DMS79 treated with DMSO at 0.1 percent for 48 hours (cell line): ENCODE data around the gene SLC22A9.
"Not testable (repeated sequence)": the region's sequence is repeated elsewhere in the genome, so short reads cannot be mapped to it uniquely, and the experiment has no call there.

Experiments used
- DNase-seq: peaks from one replicate; lab custom pipeline; 2025; lab: John Stamatoyannopoulos, UW

Gene SLC22A9

GRCh38 chr11:63369165-63369970 is at the start of gene SLC22A9:
SLC22A9 (plus strand) TSS chr11:63369785; CDS start chr11:63370057, 272 bp downstream.
- DNase-seq, result no peak

GRCh38 chr11:63321723-63322122 is 47.9 kb upstream of the SLC22A9 start:
- no peak for DNase-seq

- not testable (repeated sequence) for DNase-seq
These were observed 34.5 kb upstream of the SLC22A9 start for GRCh38 chr11:63335089-63335488.

- DNase-seq, result no peak
These were observed 32.5 kb upstream of the SLC22A9 start for GRCh38 chr11:63337070-63337469.

GRCh38 chr11:63343130-63343529 is 26.5 kb upstream of the SLC22A9 start:
- DNase-seq, result no peak

GRCh38 chr11:63352144-63352543 is 17.4 kb upstream of the SLC22A9 start:
- DNase-seq, result no peak

GRCh38 chr11:63362196-63362793 is 7.3 kb upstream of the SLC22A9 start:
- DNase-seq, result no peak

- no peak for DNase-seq
These were observed 495 bp downstream of the SLC22A9 start for GRCh38 chr11:63369971-63370588.

GRCh38 chr11:63371396-63371795 is 1.8 kb downstream of the SLC22A9 start:
- no peak for DNase-seq

GRCh38 chr11:63375434-63375833 is 5.8 kb downstream of the SLC22A9 start:
- no peak for DNase-seq

- DNase-seq, result no peak
These were observed 10.5 kb downstream of the SLC22A9 start for GRCh38 chr11:63380130-63380529.

GRCh38 chr11:63395697-63396096 is 26.1 kb downstream of the SLC22A9 start:
- DNase-seq, result no peak

- DNase-seq, result no peak
These were observed 34.8 kb downstream of the SLC22A9 start for GRCh38 chr11:63404161-63404935.

- DNase-seq, result no peak
These were observed 35.5 kb downstream of the SLC22A9 start for GRCh38 chr11:63405114-63405513.

- DNase-seq, result no peak
These were observed 36.9 kb downstream of the SLC22A9 start for GRCh38 chr11:63406458-63406857.

GRCh38 chr11:63417174-63417852 is 47.7 kb downstream of the SLC22A9 start:
- DNase-seq, result no peak

- no peak for DNase-seq
These were observed 58.5 kb downstream of the SLC22A9 start for GRCh38 chr11:63427971-63428508.

GRCh38 chr11:63430731-63431130 is 61.1 kb downstream of the SLC22A9 start:
- DNase-seq, result not testable (repeated sequence)

GRCh38 chr11:63435351-63435750 is 65.8 kb downstream of the SLC22A9 start:
- not testable (repeated sequence) for DNase-seq

GRCh38 chr11:63435831-63436230 is 66.2 kb downstream of the SLC22A9 start:
- DNase-seq, result not testable (repeated sequence)

- DNase-seq, result no peak
These were observed 74.1 kb downstream of the SLC22A9 start for GRCh38 chr11:63443714-63444113.
